ENCODE data around the gene SBF2.
"Not testable (repeated sequence)": the region's sequence is repeated elsewhere in the genome, so short reads cannot be mapped to it uniquely, and the experiment has no call there.

SBF2 gene

GRCh38 chr11:9956483-9956882, 337.5 kb downstream of the SBF2 start:
- no peak for DNase-seq (ENCODE audit: low read depth in 2 of 2)

- DNase-seq (ENCODE audit: low read depth in 2 of 2) = no peak
These were observed 338.6 kb downstream of the SBF2 start for GRCh38 chr11:9955391-9955790.

GRCh38 chr11:9953994-9954626, 339.9 kb downstream of the SBF2 start:
- DNase-seq (ENCODE audit: low read depth in 2 of 2) = no peak

- no peak for DNase-seq (ENCODE audit: low read depth in 2 of 2)
These were observed 341.4 kb downstream of the SBF2 start for GRCh38 chr11:9952511-9953196.

- no peak for DNase-seq (ENCODE audit: low read depth in 2 of 2)
These were observed 342.2 kb downstream of the SBF2 start for GRCh38 chr11:9951807-9952206.

GRCh38 chr11:9950462-9950861, 343.6 kb downstream of the SBF2 start:
- DNase-seq (ENCODE audit: low read depth in 2 of 2) = no peak

- no peak for DNase-seq (ENCODE audit: low read depth in 2 of 2)
These were observed 346.7 kb downstream of the SBF2 start for GRCh38 chr11:9947231-9947864.

- DNase-seq (ENCODE audit: low read depth in 2 of 2) = not testable (repeated sequence)
These were observed 348.3 kb downstream of the SBF2 start for GRCh38 chr11:9945680-9946079.

- DNase-seq (ENCODE audit: low read depth in 2 of 2) = no peak
These were observed 350.5 kb downstream of the SBF2 start for GRCh38 chr11:9943386-9944110.

GRCh38 chr11:9941991-9942390, 352.0 kb downstream of the SBF2 start:
- DNase-seq (ENCODE audit: low read depth in 2 of 2) = no peak

GRCh38 chr11:9939150-9939549, 354.9 kb downstream of the SBF2 start:
- not testable (repeated sequence) for DNase-seq (ENCODE audit: low read depth in 2 of 2)

GRCh38 chr11:9936754-9937153, 357.3 kb downstream of the SBF2 start:
- no peak for DNase-seq (ENCODE audit: low read depth in 2 of 2)

GRCh38 chr11:9932843-9933242, 361.2 kb downstream of the SBF2 start:
- not testable (repeated sequence) for DNase-seq (ENCODE audit: low read depth in 2 of 2)

GRCh38 chr11:9930562-9931331, 363.3 kb downstream of the SBF2 start:
- DNase-seq (ENCODE audit: low read depth in 2 of 2) = not testable (repeated sequence)

GRCh38 chr11:9927670-9928069, 366.3 kb downstream of the SBF2 start:
- no peak for DNase-seq (ENCODE audit: low read depth in 2 of 2)

GRCh38 chr11:9923280-9923679, 370.7 kb downstream of the SBF2 start:
- DNase-seq (ENCODE audit: low read depth in 2 of 2) = no peak

- no peak for DNase-seq (ENCODE audit: low read depth in 2 of 2)
These were observed 371.2 kb downstream of the SBF2 start for GRCh38 chr11:9922806-9923205.

GRCh38 chr11:9916480-9916879, 377.5 kb downstream of the SBF2 start:
- DNase-seq (ENCODE audit: low read depth in 2 of 2) = no peak

GRCh38 chr11:9914064-9914463, 380.0 kb downstream of the SBF2 start:
- DNase-seq (ENCODE audit: low read depth in 2 of 2) = no peak

GRCh38 chr11:9905960-9906791, 387.8 kb downstream of the SBF2 start:
- DNase-seq (ENCODE audit: low read depth in 2 of 2) = no peak

- DNase-seq (ENCODE audit: low read depth in 2 of 2) = no peak
These were observed 388.5 kb downstream of the SBF2 start for GRCh38 chr11:9905501-9905951.

All from stimulated activated CD4-positive, alpha-beta T cell treated with anti-CD3 and anti-CD28 coated beads, Interleukin-15, amount 100 ng/mL, for 48 hours (primary cell).